Activated CD4-positive, CD25-positive, alpha-beta regulatory T cell treated with anti-CD3 and anti-CD28 coated beads, Interleukin-2, amount 50 U/mL, for 72 hours (primary cell): Measurements from ENCODE around the gene MYO10.
"Not testable (repeated sequence)": the region's sequence is repeated elsewhere in the genome, so short reads cannot be mapped to it uniquely, and the experiment has no call there.

Experiments
- DNase-seq: peaks from one replicate; pipeline ENCODE4 v3.0.0; 2021

The MYO10 gene

DNA sequence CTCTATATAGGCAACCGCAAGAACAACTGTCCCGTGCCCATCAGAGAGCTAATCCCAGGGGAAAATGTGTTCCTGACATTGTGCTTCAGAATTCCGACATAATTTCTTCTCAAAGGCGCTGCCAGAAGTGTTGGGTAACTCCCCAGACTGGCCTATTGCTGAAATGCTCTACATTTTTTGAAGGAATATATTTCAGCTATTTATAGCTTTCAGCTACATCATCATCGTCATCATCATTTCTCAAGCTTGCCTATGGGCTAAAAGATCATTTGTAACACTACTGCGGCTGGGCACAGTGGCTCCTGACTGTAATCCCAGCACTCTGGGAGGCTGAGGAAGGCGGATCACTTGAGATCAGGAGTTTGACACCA is 49.7 kb downstream of the MYO10 start:
- DNase-seq, result no peak

DNA sequence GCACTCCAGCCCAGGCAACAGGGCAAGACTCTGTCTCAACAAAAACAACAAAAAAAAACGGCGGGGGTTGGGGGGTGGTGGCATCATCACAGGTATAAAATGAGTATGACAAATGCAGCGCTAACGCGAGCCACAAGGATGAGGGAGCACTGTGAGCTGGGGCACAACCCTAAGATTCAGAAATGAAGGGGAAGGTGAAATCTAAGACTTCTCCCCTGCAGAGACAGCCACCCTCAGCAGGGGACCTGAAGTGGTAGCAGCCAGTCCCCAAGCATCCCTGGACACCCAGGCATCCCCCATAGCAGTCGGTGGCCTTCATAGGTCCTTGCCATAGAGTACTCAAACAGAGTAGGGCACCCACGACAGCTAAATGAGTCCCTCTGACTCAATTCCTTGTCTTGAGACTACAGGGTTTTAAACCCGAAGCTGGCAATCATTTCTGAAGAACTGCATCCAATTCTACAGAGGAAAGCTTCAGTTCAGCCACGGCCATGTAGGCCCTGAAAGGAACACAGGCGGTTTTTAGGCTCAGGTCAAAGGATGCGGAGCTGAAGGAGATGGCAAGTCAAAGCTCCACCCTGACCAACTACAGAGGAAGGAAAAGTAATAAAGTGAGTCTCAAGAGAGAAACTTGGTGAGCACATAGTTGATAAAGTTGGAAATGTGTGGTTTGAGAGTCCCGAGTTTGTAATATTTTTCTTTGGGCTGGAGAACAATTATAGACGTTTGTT is 50.3 kb downstream of the MYO10 start:
- DNase-seq, result no peak

- no peak for DNase-seq
Observed at GRCh38 chr5:16884595-16884994, 51.5 kb downstream of the MYO10 start.

- no peak for DNase-seq
Observed at GRCh38 chr5:16883806-16884205, 52.3 kb downstream of the MYO10 start.

DNA sequence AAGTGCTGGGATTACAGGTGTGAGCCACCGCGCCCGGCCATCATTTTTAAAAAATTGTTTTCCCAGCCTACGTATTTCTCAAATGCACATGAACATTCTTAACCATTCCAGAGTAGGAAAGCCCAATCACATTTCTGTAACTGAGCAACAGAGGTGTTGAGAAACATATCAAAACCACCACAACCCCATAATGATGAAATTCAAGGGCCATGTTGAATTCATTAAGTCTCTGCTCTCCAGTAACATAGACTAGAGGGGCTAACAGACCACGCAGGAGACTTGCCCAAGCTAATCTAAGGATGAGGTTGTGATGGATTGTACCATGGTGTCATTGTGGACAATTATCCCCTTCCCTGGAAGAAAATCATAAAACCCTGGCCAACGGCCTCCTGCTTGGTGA is 52.9 kb downstream of the MYO10 start:
- DNase-seq, result no peak

DNA sequence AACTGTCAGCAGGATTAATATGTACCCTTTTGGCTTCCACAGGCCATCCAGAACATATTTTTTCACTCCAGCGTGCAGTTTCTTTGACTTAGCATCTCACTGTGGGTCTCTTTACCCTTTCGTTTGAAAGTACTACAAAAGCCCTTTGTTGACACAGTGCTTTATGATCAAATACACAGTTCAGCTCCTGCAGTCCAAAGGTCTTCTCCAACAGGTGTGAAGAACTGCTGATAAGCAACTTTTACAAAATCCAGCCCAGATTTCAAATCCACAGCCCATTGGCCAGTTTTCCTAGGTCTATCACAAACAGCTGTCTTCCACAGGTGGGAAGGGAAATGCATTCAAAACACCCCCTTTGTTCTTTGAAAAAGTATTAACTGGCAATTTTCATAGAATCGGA is 54.8 kb downstream of the MYO10 start:
- DNase-seq, result no peak

DNA sequence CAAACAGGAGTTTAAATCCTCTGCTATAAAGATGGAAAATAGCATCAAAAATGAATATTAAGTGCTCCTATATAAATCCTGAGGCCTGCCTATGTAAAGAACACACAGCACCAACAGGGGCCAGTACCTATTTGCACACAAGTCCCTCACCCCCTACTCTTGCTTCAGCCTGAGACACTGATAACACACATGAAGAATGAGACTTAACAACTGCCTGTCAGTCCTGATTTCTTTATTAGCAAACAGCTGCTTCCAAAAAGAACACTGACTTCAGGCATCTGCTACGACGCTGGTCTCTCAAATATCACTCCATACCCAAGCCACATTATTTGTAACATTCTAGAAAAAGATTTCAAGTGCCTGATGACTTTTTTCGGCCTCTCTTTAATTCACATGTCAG is 55.5 kb downstream of the MYO10 start:
- no peak for DNase-seq

GRCh38 chr5:16879650-16880049 is 56.4 kb downstream of the MYO10 start:
- no peak for DNase-seq

DNA sequence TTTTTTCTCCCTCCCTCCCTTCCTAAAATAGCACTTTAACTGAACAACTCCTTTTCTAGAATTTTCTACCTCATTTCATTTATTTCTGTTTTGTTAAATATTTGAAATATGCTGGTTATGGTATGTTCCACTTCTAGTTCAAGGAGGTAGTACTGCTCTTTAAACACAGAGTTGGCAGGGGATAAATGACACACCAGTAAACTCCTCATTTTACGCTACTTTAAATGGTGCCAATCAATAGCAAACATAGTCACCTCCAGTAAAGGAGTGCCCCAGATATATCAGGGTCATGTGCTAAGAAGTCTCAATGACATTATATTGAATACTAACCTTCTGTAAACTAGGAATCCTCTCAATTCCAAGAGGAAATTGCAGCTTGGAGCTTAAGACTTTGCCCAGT is 56.9 kb downstream of the MYO10 start:
- DNase-seq, result no peak

GRCh38 chr5:16877267-16877935 is 58.7 kb downstream of the MYO10 start:
- DNase-seq, result no peak

GRCh38 chr5:16874424-16874823 is 61.7 kb downstream of the MYO10 start:
- DNase-seq, result not testable (repeated sequence)

- DNase-seq, result no peak
Observed at GRCh38 chr5:16871746-16872339, 64.2 kb downstream of the MYO10 start.

DNA sequence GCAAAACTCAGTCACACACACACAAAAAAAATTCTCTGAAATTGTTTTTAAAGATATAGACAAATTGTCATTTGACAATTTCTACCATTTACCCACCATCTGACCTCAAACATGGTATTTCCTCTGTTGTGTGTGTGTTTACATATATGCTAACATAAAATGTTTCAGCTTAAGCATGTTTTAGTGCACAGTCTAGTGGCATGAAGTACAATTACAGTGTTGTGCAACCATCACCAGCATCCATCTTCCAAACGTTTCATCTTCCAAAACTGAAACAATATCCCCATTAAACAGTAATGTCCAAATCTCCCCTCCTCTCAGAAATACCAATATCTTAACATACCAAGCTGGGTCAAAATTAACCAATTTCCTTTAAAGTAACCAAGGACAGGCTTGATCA is 65.2 kb downstream of the MYO10 start:
- DNase-seq, result no peak

DNA sequence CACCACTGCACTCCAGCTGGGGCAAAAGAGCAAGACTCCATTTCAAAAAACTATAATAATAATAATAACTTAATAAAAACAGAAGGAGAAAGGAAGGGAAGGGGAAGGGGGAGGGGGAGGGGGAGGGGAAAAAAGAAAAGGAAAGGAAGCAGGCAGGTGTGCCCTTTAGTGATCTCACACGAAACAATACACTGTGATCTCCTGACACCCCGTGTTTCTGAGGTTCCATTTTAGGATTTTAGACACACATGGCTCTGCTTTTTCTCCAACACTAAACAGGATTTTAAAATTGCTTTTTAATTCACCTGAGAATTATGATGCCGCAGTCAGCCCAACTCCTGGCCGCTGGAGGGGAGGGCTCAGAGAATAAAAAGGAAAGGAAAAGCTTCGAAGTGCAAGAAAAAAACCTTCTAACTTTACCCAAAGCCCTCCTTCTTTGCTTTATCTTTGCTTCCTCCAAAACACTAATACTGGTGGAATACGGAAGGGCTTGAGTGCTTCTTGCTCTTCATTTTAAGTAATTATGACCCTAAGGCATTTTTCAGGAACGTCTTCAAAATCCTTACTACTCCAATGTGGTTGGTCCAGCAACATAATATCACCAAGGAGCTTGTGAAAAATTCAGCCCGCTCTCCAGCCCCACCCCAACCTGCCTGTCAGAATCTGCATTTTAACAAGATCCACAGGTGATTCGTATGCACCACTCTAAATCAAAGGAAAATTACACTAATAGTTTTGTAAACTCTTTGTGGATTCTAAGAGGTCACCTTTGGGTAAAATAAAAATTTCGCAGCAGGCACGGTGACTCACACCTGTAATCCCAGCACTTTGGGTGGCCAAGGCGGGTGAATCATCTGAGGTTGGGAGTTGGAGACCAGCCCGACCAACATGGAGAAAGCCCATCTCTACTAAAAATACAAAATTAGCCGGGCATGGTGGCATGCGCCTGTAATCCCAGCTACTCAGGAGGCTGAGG is 66.0 kb downstream of the MYO10 start:
- no peak for DNase-seq

- no peak for DNase-seq
Observed at GRCh38 chr5:16867577-16867953, 68.5 kb downstream of the MYO10 start.

DNA sequence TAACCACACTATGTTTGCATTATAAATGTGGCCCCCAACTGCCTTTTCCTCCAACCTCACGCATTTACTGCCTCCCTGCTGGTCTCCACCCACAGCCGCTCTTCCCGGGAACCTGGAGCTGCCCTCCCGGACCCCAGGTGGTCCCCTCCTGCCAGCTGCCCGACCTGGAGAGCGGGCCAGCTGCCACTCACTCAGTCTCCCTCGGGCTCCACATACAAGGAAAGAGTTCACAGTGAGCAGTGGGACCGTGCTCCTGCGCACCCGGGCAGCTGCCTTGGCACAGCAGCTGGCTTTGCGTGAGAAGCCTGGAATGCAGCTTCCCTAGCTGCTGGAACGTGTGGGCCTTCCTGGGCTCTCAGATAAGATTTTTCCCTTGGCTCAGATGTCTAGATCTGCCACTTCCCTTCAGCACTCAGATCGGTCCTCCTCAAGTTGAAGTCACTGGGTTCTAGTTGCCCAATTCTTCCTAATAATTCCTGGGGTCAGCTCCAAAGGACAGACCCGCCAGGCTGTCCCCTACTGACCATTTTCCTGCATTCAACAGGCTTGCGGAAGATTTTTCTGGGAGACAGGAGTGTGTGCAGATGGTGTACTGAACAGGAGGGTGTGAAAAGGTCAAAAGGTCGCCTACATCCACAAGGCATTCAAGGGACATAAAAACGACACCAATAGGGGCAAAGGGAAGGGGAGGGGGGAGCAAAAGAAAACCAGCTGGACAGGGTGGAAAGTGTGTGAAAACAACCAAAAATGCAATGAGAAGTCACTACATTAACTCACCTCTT is 69.1 kb downstream of the MYO10 start:
- DNase-seq, result no peak

GRCh38 chr5:16866273-16866672 is 69.8 kb downstream of the MYO10 start:
- DNase-seq, result no peak

- DNase-seq, result no peak
Observed at GRCh38 chr5:16865151-16865550, 70.9 kb downstream of the MYO10 start.

DNA sequence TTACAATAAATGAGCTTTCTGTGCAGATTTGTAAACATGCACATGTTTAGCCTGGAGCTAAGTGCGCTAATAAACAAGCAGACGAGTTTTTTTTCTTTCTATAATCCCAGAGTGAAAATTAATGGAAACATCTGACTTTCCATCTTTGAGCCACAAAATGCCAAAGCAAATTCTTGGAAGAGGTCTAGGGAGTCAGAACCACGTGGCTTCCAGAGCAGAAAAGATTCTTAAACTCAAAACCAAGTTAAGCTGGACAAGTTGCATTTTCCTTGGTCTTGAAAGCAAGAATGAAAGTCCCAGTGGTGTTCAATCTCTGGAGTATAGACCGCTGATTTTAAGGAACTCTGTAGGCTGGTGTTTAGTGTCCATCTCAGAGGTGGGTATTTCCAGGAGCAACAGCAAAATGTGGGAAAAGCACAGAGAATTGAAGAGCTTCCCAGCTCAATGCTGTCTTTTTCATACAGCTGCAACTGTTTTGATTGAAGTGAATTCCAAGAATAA is 71.4 kb downstream of the MYO10 start:
- no peak for DNase-seq

- no peak for DNase-seq
Observed at GRCh38 chr5:16863469-16863946, 72.6 kb downstream of the MYO10 start.

- no peak for DNase-seq
Observed at GRCh38 chr5:16862777-16863176, 73.3 kb downstream of the MYO10 start.

- DNase-seq, result no peak
Observed at GRCh38 chr5:16859346-16859745, 76.7 kb downstream of the MYO10 start.
